Measurements from ENCODE around the gene CYP3A7.
"Not testable (repeated sequence)": the region's sequence is repeated elsewhere in the genome, so short reads cannot be mapped to it uniquely, and the experiment has no call there.

CYP3A7 gene

DNA sequence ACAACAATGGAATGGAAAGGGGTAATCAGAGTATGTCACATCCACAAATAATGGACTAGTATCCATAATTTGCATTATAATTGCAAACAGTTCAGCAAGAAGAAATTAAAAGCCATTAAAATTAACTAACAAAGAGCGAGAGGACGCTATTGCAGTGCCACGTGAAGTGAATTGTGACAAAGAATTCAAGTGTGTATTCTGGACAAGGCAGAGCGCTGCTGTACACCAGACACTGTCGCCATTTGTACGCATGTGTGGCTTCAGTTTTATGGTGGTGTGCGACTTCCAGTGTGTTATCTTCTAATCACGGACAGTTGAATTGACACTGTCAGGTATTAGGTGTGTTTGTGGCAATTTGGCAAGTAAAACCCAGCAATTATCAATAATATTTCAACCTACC is 66.5 kb downstream of the CYP3A7 start:
- no peaks in the 10 kb centered on the region for H3K27me3 ChIP-seq (ENCODE audit: control insufficient read depth, insufficient read depth, low read length)
- H3K4me3 ChIP-seq (ENCODE audit: low read depth, low read length), result no peak overlapping the region
- no peaks in the 10 kb centered on the region for H3K9me3 ChIP-seq (ENCODE audit: control insufficient read depth, low read length)
- H3K79me2 ChIP-seq, result no peaks in the 10 kb centered on the region
- no peak overlapping the region for H3K9ac ChIP-seq
- H3K4me1 ChIP-seq, result no peaks in the 10 kb centered on the region
- H3K36me3 ChIP-seq (ENCODE audit: control insufficient read depth, insufficient read depth, low read length), result no peaks in the 10 kb centered on the region
- no peak overlapping the region for H3K4me2 ChIP-seq (ENCODE audit: low read length)
- no peak for TF ChIP-seq CTCF (IDR thresholded peaks at IDR 0.05)
- no peak overlapping the region for H2AFZ ChIP-seq
- no peak overlapping the region for H3K27ac ChIP-seq

DNA sequence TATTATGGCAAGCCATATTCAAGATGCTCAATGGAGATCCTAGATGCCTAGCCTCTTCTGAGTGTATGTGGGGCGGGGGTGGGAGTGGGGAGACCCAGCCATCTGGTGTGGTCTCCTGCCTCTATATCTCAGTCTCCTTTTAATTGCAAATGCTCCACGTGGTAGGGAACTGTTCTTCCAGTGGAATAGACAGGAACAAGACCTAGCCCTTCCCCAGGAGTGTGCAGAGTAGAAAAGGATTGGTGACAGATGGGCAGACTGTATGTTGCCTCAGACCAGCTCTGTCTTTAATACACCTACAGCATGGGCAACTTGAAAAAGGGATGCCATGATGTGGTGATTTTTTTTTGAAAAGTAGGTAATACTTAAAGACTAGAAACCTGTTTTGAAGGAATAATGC is 67.8 kb downstream of the CYP3A7 start:
- Histone ChIP-seq H3K4me3 (ENCODE audit: low read depth, low read length) (no peak overlapping the region), H3K27me3 (ENCODE audit: control insufficient read depth, insufficient read depth, low read length) (no peaks in the 10 kb centered on the region), H3K9ac (no peak overlapping the region), H2AFZ (no peak overlapping the region), H3K4me1 (no peaks in the 10 kb centered on the region), H3K36me3 (ENCODE audit: control insufficient read depth, insufficient read depth, low read length) (no peaks in the 10 kb centered on the region), H3K4me2 (ENCODE audit: low read length) (no peak overlapping the region), H3K27ac (no peak overlapping the region), H3K9me3 (ENCODE audit: control insufficient read depth, low read length) (no peaks in the 10 kb centered on the region), H3K79me2 (no peaks in the 10 kb centered on the region)
- no peak for TF ChIP-seq CTCF (IDR thresholded peaks at IDR 0.05)

DNA sequence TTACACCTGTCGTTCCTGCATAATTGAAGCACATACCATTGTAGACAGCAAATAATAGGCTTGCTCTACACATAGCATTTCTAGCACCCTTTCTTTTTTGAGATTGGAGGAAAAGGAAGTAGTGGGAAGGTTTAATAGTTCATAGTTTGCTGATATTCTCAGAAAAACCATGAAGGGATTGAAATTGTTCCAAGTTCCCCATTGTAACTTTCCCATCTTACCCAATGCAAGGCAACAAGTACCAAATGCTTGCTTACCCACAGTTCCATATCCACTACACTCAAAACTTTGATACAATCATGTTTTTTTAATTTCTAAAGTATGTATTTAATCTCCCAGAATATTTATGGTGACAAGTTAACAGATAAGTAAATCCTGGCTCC is 69.0 kb downstream of the CYP3A7 start:
- H2AFZ ChIP-seq, result no peak overlapping the region
- no peak overlapping the region for H3K27ac ChIP-seq
- TF ChIP-seq CTCF (IDR thresholded peaks at IDR 0.05), result no peak
- H3K4me2 ChIP-seq (ENCODE audit: low read length), result no peak overlapping the region
- H3K9ac ChIP-seq, result no peak overlapping the region
- H3K79me2 ChIP-seq, result no peaks in the 10 kb centered on the region
- no peaks in the 10 kb centered on the region for H3K9me3 ChIP-seq (ENCODE audit: control insufficient read depth, low read length)
- H3K4me3 ChIP-seq (ENCODE audit: low read depth, low read length), result no peak overlapping the region
- no peaks in the 10 kb centered on the region for H3K36me3 ChIP-seq (ENCODE audit: control insufficient read depth, insufficient read depth, low read length)
- H3K4me1 ChIP-seq, result no peaks in the 10 kb centered on the region
- H3K27me3 ChIP-seq (ENCODE audit: control insufficient read depth, insufficient read depth, low read length), result no peaks in the 10 kb centered on the region

DNA sequence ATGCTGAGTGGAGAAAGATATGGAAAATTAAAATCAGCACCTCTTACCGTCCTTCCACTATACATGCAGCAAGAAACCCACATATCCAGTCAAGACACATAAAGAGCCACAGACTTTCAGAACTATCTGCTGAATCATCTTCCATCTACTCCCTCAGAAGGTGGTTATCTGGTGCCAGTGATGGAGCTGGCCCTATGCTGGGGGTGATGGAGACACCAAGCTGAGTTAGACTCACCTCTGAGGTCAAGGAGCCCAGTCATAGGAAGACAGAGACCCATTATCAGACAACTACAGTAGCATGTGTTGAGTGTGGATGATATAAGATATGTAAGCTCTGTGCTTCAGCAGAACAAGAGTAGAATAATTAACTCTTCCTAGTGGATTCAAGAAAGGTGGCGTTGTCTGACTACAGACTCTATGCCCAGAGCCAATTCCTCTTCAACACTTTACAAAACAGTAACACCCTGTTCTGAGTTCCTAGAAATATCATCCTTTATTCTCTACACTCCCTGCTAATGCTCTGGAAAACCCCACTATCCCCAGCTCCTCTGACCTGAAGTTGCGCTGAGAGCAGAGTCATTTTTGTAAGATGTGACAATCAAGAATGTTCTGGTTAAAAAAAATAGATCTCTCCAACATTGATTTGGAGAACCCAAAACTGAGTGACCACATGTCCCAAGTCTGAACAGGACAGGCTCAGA is 69.5 kb downstream of the CYP3A7 start:
- no peak overlapping the region for H3K9ac ChIP-seq
- H3K9me3 ChIP-seq (ENCODE audit: control insufficient read depth, low read length), result no peaks in the 10 kb centered on the region
- no peaks in the 10 kb centered on the region for H3K79me2 ChIP-seq
- H3K36me3 ChIP-seq (ENCODE audit: control insufficient read depth, insufficient read depth, low read length), result no peaks in the 10 kb centered on the region
- TF ChIP-seq CTCF (IDR thresholded peaks at IDR 0.05), result no peak
- no peak overlapping the region for H3K27ac ChIP-seq
- no peaks in the 10 kb centered on the region for H3K27me3 ChIP-seq (ENCODE audit: control insufficient read depth, insufficient read depth, low read length)
- H3K4me1 ChIP-seq, result no peaks in the 10 kb centered on the region
- H3K4me2 ChIP-seq (ENCODE audit: low read length), result no peak overlapping the region
- no peak overlapping the region for H3K4me3 ChIP-seq (ENCODE audit: low read depth, low read length)
- no peak overlapping the region for H2AFZ ChIP-seq

DNA sequence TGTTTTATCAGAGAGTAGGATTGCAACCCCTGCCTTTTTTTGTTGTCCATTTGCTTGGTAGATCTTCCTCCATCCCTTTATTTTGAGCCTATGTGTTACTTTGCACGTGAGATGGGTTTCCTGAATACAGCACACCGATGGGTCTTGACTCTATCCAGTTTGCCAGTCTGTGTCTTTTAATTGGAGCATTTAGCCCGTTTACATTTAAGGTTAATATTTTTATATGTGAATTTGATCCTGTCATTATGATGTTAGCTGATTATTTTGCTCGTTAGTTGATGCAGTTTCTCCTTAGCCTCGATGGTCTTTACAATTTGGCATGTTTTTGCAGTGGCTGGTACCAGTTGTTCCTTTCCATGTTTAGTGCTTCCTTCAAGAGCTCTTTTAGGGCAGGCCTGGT is 77.1 kb downstream of the CYP3A7 start:
- H3K27ac ChIP-seq; H3K79me2 ChIP-seq; H3K4me2 ChIP-seq (ENCODE audit: low read length); H3K4me1 ChIP-seq; H3K4me3 ChIP-seq (ENCODE audit: low read depth, low read length); H3K9me3 ChIP-seq (ENCODE audit: control insufficient read depth, low read length); H3K9ac ChIP-seq; H3K36me3 ChIP-seq (ENCODE audit: control insufficient read depth, insufficient read depth, low read length); H2AFZ ChIP-seq; H3K27me3 ChIP-seq (ENCODE audit: control insufficient read depth, insufficient read depth, low read length): not testable (repeated sequence)
